NCI-H524 treated with DMSO at 0.1 percent for 48 hours (cell line): ENCODE data around the gene TTYH3.

ENCODE experiments used
- DNase-seq: peaks from one replicate; lab custom pipeline; 2025; lab: John Stamatoyannopoulos, UW

The TTYH3 gene

DNA sequence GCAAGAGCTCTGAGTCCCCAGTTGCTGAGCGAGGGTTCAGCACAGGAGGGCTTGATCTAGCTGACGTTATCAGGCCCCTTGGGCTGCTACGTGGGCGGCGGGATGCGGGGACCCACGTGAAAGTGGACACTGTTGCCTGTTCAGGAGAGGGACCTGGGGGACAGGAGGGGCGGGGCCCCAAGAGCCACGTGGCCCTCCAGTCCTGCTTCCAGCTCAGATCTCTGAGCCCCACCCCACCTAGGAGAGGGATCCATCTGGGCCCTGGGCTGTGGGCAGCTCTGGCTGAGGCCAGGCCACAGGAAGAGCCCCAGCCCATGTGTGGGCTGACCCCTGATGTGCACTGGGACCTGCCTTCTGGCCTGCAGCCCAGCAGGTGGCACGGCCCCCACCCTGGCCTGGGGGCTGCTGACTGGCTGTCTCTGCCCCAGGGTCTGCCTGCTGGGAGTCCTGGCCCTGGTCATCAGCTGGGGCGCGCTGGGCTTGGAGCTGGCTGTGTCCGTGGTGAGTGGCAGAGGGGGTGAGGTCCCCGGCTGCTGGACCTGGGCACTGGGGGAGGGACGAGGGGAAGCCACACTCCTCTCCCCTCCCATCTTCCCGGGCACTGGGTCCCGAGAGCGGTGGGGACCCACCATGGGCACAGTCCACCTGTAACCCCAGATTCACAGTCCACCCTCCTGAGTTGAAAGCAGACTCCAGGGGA is 17.5 kb downstream of the TTYH3 start:
- no peak for DNase-seq

DNA sequence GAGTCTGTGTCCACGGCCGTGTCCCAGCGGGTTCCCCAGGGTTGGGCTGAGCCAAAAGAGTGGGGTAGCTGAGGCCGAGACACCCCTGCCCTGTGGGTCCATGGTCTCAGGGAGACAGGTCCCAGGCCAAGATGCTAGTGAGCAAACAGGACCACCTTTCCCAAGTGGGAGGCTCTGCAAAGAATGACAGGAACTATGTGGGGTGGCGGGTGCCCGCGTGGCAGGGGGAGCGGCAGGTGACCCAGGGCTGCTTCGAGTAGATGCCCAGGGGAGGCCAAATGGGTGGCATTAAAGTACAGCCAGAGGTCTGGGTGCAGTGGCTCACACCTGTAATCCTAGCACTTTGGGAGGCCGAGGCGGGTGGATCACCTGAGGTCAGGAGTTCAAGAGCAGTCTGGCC is 18.2 kb downstream of the TTYH3 start:
- DNase-seq, result no peak

DNA sequence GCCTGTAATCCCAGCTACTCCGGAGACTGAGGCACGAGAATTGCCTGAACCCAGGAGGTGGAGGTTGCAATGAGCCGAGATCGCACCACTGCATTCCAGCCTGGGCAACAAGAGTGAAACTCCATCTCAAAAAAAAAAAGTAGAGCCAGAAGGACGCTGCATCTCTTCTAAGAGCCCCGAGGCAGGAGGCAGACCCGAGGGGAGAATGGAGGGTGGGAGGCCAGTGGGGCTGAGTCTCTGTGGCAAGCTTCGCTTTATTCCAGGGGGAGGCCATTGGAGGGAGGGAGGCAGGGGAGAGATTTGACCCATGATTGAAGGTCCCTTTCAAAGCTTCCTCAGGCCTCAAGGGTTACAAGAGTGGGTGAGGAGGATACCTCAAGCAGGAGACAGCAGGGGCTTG is 18.7 kb downstream of the TTYH3 start:
- no peak for DNase-seq

DNA sequence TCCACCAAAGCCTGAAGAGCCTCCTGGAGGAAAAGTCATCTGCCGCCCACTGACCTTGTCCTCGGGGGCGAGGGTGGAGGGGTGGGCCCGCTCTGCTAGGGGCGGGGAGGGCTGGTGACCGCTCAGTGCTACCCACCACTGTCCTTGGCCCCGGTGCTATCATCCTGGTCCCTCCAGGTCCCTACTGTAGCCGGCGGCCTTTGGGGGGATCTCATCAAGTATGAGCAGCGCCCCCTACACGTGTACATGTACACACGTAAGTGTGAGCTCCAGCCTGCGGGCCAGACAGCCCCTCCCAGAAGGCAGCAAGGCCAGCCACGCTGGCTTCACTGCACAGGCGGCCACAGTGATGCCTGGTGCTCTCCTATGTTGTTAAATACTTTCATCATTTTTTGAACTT is 19.6 kb downstream of the TTYH3 start:
- DNase-seq, result no peak

DNA sequence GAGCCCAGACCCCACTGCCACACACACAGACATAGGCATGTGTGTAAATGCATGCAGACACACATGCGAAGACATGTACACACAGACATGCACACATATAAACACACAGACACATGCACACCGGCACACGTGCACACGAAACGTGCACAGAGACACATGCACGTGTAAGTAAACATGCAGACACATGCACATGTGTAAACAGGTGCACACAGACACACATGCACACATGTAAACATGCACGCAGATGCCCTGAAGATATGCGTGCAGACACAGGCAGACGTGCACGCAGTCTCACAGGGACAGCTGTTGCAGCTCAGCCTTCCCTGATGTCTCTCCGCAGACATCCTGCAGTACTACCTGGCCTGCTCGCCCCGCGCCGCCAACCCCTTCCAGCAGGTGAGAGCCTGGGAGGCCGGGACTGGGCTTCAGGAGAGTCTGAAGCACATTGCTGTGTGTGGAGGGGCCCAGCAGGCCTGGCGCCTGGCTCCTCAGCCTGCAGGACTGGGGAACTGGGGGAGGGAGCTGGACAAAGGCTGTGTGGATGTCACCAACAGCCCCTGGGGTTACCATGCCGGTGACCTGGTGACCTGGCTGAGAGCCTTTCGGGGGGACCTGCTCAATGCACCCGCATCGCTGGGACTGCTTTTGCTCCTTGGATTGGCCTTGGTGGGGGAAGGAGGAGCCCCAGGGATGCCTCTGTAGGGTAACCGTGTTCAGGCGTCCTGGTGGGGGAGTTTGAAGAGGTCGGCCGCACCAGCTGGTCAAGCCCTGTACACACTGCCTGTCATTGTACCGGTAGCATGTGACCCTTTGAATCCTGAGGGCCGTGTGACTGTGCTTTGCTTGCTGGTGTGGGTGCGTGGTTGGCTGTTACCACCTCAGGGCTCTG is 20.3 kb downstream of the TTYH3 start:
- DNase-seq, result no peak

DNA sequence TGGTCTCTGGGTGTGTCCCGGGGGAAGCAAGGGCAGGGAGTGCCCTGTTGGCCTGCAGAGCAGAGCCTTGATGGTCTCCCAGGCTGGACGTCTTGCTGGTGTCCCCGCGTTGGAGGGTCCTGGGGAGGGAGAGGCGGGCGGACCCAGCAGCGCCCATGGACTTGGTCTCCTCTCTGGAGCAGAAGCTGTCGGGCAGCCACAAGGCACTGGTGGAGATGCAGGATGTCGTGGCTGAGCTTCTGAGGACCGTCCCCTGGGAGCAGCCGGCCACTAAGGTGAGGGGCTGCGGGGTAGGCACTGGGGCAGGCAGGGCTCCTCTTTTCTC is 20.9 kb downstream of the TTYH3 start:
- no peak for DNase-seq

DNA sequence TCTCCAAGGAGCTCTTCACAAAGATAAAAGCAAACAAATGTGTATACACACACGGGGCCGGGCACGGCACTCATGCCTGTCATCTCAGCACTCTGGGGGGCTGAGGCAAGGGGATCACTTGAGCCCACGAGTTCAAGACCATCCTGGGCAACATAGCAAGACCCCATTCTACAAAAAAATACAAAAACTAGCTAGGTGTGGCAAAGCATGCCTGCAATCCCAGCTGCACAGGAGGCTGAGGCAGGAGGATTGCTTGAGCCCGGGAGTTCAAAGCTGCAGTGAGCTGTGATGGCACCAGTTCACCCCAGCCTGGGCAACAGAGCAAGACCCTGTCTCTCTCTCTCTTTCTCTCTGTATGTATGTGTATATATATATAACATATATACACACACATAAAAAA is 22.3 kb downstream of the TTYH3 start:
- no peak for DNase-seq

DNA sequence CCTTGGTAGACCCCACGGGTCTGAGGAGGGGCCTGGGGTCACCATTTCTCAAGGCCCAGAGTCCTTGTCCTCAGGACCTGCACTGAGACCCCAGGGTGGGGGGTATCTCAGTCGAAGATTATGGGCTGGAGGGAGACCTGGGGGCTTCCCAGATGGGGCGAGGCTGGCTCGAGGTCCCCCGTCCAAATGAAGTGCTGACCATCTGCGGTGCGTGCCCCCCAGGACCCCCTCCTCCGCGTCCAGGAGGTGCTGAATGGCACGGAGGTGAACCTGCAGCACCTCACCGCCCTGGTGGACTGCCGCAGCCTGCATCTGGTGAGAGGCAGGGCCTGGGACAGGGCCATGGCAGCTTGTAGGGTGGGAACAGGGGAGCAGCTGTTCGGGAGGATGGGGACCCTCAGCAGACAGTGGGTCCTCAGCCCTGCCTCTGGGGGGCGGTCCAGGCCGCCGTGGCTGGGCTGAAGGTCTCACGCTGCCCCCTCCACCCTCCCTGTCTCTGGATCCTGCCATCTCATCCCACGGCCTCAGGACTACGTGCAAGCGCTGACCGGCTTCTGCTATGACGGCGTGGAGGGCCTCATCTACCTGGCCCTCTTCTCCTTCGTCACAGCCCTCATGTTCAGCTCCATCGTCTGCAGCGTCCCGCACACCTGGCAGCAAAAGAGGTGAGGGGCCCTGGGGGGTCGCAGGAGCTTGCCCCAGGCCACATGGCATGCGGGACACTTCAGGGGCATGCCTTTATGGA is 24.3 kb downstream of the TTYH3 start:
- DNase-seq, result no peak

DNA sequence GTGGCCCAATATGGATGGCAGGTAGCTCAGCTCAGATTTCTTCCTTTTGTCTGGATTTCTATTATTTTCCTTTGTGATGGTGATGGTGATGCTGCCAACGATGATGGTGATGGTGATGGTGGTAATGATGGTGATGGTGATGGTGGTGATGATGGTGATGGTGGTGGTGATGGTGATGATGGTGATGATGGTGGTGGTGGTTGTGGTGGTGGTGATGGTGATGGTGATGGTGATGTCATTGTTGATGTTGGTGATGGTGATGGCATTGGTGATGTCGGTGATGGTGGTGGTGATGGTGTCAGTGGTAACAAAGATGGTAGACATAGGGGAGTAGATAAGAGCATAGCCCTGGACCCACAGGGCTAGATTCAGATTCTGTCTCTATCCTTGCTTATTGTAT is 25.4 kb downstream of the TTYH3 start:
- DNase-seq, result no peak

DNA sequence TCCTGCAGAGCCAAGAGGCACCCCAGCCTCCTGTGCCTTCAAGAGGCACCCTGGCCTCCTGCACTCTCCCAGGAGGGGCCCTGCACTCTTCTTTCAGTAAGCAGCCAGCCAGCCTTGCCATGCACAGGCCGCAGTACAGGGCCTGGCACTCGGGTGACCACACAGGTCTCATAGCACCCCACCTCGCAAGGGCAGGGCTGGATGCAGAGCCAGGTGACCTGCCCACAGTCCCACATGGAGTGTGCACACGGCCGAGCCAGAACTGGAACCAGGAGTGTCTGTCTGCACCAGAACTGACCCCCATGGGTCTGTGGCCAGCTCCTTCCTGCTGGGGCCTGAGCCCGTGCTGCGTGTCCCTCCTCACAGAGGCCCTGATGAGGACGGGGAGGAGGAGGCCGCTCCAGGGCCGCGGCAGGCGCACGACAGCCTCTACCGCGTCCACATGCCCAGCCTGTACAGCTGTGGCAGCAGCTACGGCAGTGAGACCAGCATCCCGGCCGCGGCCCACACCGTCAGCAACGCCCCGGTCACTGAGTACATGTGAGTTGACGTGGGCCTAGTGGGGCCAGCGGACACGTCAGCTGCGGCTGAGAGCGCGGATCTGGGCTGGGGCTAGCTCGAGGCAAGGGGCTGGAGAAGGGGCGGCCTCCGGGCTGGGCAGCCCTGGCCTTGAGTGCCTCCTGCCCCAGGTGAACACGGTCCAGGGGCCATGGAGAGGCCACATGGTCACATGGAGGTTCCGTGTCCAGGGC is 26.3 kb downstream of the TTYH3 start:
- no peak for DNase-seq

DNA sequence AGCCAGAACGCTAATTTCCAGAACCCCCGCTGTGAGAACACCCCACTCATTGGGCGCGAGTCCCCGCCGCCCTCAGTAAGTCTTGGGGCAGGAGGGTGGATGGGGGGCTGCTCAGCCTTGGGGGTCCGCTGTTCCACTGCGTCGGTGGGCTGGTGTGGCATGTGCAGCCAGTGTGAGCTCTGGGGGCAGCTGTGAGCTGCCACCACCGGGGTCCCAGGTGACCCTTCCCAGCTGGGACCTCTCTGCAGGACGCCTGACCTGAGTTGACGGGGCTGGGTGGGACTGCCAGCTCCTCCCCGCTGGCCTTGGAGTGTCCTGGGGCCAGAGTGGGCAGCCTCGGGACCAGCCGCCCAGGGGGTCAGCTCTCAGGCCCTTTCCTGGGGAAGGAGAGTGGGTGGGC is 27.2 kb downstream of the TTYH3 start:
- DNase-seq, result no peak

DNA sequence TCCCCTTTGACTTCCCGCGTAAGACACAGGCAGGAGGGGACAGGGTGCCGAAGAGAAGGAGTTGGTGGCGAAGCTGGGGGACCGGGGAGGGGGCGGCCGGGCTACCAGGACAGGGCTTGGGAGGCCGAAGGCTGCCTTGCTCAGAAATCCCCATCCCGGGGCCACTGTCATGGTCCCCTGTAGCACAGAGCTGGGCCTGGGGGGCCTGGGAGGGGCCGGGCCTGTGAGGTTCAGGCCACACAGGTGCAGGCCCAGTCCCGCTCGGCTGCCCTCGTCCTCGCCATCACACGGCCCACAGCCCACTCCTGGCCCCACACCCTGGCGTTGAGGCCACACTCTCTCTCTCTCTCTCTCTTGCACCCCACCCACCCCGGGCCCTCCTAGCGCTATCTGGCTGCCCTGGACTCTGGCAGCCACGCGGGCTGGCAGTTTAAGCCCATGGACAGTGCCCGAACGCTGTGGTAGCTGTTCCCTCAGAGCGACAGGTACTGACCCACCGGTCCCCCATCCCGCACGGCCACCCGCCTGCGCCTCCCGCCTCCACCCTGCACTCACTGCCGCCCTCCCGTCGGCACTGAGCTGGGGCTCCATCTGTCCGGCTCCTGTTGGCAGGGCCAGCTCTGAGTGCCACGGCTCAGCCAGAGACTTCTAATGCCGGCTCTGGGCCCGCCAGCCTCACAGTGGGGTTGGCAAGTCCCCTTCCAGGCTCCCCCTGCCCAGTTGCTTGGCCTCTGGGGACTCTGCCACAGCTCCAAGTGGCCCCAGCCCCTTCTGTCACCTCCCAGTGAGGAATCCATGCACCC is 28.0 kb downstream of the TTYH3 start:
- no peak for DNase-seq

DNA sequence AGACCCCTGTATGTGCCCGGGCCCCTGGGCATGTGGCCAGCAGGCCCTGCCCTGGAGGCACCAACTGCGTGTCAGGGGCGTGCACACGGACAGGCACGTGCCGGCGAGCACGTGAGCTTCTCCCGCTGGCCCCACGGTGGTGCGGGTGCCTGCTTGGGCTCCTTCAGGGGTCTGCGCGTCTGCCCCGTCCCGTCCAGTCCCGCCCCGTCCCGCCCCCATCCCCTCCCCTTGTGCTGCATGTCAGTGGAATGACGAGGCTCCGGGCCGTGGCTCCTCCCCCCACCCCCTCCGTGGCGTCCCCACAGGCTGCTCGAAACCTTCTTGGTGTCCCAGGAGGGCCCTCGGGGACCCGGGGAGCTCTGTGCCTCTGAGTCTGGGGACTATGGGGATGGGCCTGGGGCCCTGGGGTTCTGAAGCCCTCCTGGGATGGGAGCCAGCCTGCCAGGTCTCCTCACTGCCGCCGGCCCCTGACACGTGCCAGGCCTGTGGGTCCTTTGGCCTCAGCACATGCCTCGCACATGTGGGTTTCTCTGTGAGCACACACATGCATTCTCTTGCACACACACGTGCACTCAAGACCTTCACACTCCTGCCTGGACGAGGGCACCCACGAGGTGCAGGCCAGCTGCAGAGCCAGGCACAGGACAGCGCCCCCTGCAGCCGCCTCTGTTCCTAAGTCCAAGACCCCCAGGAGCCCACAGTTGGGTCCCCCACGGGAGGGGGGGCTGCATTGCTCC is 28.7 kb downstream of the TTYH3 start:
- no peak for DNase-seq

DNA sequence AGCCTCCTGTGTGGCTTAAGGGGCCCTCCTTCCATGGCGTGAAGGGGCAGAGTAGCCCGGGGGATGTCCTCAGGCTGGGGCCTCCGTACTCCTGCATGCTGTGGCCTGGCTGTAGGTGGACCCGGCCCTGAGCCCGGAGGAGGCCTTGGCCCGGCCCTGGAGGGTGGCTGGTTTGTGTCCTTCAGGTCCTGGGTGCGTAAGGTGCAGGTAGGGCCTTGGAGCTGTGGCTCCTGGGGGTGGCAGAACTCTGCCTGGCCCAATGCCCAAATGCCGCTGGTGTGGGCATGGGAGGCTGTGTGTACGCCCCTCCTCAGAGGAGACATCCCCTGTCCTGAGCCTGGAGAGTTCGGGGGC is 29.3 kb downstream of the TTYH3 start:
- DNase-seq, result no peak

DNA sequence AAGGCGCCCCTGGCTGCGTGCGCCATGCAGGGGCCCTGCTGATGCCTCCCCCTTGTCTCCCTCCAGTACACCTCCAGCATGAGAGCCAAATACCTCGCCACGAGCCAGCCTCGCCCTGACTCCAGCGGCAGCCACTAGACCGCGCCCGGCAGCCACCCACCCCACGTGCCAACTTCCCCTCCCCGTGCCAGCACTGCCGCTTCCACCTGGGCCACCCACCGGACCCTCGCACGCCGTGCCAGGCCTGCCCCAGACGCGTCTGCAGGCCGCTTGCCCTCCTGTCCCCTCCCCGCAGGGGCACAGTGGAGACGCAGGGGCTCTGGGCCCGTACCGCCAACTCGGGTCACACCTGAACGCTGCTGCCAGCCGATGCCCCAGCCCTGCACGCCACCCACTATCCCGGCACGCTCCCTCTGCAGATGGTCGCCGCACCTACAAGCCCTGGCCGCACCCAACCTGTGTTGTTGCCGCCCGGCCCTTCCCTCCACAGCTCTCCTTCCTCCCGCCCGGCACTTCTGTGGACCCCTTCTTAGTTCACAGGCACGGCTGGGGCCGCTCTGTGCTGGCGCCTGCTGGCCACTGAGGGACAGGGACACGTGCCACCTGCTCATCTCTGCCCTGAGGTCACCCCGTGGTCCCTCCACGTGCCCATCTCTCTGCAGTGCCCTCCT is 30.0 kb downstream of the TTYH3 start:
- DNase-seq, result no peak

DNA sequence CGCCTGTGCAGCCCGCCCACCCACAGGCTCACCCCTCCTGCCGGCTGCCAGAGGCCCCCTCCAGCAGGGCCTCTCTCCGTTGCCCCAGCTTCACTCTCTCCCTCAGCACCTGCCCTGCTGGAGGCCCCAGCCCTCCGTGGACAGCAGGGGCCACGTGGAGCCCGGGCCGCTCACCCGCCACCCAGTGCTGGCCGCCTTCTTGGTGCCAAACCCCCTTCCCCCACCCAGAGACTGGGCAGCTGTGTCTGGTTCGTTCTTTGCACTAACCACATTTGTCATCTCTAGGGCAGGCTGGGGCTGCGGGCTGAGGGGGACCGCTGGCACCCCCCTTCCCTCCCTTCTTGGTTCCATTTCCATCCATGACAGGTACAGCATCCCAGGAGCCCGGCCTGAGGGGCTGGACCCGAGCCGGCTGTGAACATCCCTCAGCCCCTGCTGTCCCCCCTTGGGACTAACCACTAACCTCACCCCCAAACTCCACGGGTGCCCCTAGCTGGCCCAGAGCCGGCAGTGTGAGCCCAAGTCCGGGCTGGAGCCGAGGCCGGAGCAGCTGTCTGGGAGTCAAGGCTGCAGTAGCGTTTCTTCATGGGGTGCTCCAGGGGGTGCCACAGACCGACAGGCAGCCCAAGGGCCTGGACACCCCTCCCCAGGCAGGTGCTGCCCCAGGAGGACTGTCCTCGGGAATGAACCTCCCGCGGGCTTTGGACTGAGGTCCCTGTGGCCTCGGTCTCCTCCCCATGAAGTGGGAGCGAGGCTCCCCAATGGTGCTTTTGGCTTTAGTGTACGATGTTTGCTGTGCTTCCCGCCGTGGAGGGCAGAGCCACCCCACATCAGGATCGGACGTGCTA is 30.7 kb downstream of the TTYH3 start:
- DNase-seq, result no peak

DNA sequence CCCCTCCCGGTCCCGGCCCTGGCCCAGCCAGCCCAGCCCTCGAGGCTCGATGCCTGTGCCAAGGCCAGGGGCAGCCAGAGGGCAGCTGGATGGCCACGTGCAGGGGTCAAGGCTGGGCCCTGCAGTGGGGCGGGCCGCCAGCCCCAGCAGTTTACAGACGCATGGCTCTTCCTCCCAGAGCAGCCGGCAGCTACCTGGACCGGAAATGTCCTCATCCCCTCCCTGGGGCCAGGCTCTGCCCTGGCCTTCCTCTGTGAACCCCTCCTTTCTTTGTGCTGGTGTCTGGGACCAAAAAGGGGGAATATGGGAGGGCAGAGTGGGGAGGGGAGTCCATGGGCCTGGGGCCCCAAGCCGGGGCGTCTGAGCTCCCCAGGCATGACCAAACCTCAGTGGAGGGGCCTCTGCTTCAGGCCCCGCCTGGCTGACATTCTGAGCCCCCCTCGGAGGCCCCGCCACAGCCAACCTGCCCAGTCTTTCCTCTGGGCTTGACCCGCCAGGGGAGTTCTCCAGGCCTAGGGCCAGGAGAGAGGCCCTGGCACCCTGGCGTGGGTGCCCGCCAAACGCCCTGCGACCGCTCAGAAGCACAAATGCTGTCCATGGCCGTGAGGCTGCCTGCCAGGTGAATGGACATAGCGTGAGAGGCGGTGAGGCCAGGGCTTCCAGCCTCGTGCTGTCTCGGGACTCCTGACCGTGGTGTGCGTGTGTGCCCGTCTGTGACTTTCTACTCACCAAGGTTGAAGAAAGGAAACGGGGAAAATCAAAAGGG is 31.5 kb downstream of the TTYH3 start:
- DNase-seq, result no peak

DNA sequence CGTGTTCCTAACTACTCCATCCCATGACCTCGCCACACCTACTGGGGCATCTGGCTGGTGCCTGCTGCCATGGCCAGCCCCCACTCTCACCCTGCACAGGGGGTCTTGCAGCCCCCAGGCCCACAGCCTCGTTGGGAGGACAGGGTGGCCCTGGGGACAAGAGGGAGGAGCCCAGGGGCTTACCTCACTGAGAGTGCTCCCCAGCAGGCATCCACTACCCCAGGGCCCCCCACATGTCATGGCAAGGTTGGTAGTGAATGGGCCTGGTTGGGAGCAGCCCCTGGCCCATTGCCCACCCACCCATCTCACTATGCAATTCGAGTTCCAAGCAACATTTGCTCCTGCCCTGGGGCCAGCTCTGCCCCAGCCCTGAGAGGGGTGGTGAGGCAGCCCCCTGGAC is 32.2 kb downstream of the TTYH3 start:
- DNase-seq, result no peak

DNA sequence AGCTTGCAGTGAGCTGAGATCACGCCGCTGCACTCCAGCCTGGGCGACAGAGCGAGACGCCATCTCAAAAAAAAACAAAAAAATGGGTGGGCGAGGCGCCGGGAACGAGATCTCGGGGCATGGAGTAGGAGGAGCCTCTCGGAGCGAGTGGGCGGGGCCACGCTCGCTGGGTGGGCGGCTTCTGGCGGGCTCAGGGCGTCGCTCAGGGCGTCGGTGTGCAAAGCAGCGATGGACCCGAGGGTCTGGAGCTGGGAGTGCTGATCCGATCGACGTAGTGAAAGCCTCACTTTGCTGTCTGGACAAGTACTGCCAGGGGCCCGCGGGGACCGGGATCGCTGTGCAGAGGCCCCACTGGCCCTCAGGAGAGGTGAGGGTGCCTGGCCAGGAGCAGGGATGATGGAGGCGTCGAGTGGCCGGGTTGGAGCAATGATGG is 33.6 kb downstream of the TTYH3 start:
- no peak for DNase-seq
